IMR-90 (cell line): ENCODE measurements around the gene HOXC5. TPM values are rescaled to one million over a fixed set of nuclear protein-coding genes. Genes with fewer than 3 reads are reported as not detected.

Source experiments
- ATAC-seq: fragments of 200-7000 bp; cut with Tn5 transposase; 2 replicates; pipeline ENCODE4 v1.9.1; 2020; ENCODE audit warnings: low read depth, mild to moderate bottlenecking, moderate library complexity
- BruUV-seq: library from RNA; stranded (reverse); fragments of 400-500 nt; replicated peaks from 2 replicates; lab custom pipeline; 2021; lab: Mats Ljungman, UMichigan
- CTCF ChIA-PET: fragments of 300-600 bp; formaldehyde crosslinking; extraction: SDS; loops from one replicate; lab custom pipeline; 2021; ENCODE audit warnings: antibody characterized with exemption; lab: Yijun Ruan, JAX
- POLR2A ChIA-PET: fragments of 300-600 bp; sonication (Branson Sonifier 250); formaldehyde crosslinking; loops from one replicate; lab custom pipeline; 2022; ENCODE audit warnings: antibody characterized with exemption; ENCODE audit not compliant: unreplicated experiment; lab: Charles Lee
- DNase-seq: peaks from one replicate; pipeline ENCODE4 v3.0.0; 2013
- H2AFZ ChIP-seq: replicated peaks from 2 replicates; pipeline ENCODE3; 2013; ENCODE audit warnings: low read length, mild to moderate bottlenecking; ENCODE audit not compliant: poor library complexity
- H2AK5ac ChIP-seq: 2 replicates; pipeline ENCODE4 v1.6.1; 2013; ENCODE audit warnings: low read depth, low read length, inconsistent platforms
- H2AK9ac ChIP-seq: replicated peaks from 2 replicates; pipeline ENCODE3; 2013; ENCODE audit warnings: mild to moderate bottlenecking, low read depth, low read length, moderate library complexity; ENCODE audit not compliant: poor library complexity
- H2BK120ac ChIP-seq: 2 replicates; pipeline ENCODE4 v1.6.1; 2013; ENCODE audit warnings: low read depth, low read length, inconsistent platforms
- H2BK15ac ChIP-seq: 3 replicates; pipeline ENCODE4 v1.6.1; 2013; ENCODE audit warnings: low read depth, low read length, inconsistent platforms
- H2BK20ac ChIP-seq: 2 replicates; pipeline ENCODE4 v1.6.1; 2013; ENCODE audit warnings: low read depth, mild to moderate bottlenecking, inconsistent platforms, low read length, moderate library complexity
- H2BK5ac ChIP-seq: 2 replicates; pipeline ENCODE4 v1.6.1; 2013; ENCODE audit warnings: mild to moderate bottlenecking, low read depth, low read length, inconsistent platforms; ENCODE audit not compliant: poor library complexity, severe bottlenecking
- H3K14ac ChIP-seq: replicated peaks from 2 replicates; pipeline ENCODE4 v1.6.1; 2013; ENCODE audit warnings: low read depth, low read length, inconsistent platforms
- H3K18ac ChIP-seq: 2 replicates; pipeline ENCODE4 v1.6.1; 2013; ENCODE audit warnings: low read depth, low read length, control low read depth
- H3K23ac ChIP-seq: 2 replicates; pipeline ENCODE4 v1.6.1; 2013; ENCODE audit warnings: low read depth, low read length, inconsistent platforms
- H3K27ac ChIP-seq: 2 replicates; pipeline ENCODE4 v1.5.1; 2013; ENCODE audit warnings: mild to moderate bottlenecking, control low read depth, low read length; ENCODE audit not compliant: insufficient read depth
- H3K27me3 ChIP-seq: 2 replicates; pipeline ENCODE4 v1.6.1; 2013; ENCODE audit warnings: low read length; ENCODE audit not compliant: control insufficient read depth, insufficient read depth
- H3K36me3 ChIP-seq: 2 replicates; pipeline ENCODE4 v1.6.1; 2013; ENCODE audit warnings: low read length, mixed read lengths; ENCODE audit not compliant: control insufficient read depth, insufficient read depth
- H3K4ac ChIP-seq: 2 replicates; pipeline ENCODE4 v1.6.1; 2013; ENCODE audit warnings: low read depth, low read length, inconsistent platforms
- H3K4me1 ChIP-seq: 2 replicates; pipeline ENCODE4 v1.6.1; 2013; ENCODE audit warnings: low read length, mixed read lengths; ENCODE audit not compliant: control insufficient read depth, insufficient read depth
- H3K4me2 ChIP-seq: 2 replicates; pipeline ENCODE4 v1.6.1; 2013; ENCODE audit warnings: low read depth, mild to moderate bottlenecking, control low read depth, low read length, moderate library complexity
- H3K4me3 ChIP-seq: 2 replicates; pipeline ENCODE4 v1.5.1; 2013; ENCODE audit warnings: low read depth, mild to moderate bottlenecking, control low read depth, low read length, moderate library complexity; ENCODE audit not compliant: insufficient read depth
- H3K56ac ChIP-seq: 2 replicates; pipeline ENCODE4 v1.6.1; 2013; ENCODE audit warnings: low read length, inconsistent platforms; ENCODE audit not compliant: insufficient read depth; ENCODE audit errors: extremely low read depth
- H3K79me1 ChIP-seq, 2 experiments: 2 replicates each; pipeline ENCODE4 v1.6.1; 2013; ENCODE audit warnings: low read length in 2 of 2, inconsistent platforms in 1 of 2, low read depth in 1 of 2
- H3K9ac ChIP-seq: 2 replicates; pipeline ENCODE4 v1.6.1; 2013; ENCODE audit warnings: low read depth, low read length, control low read depth
- H3K9me1 ChIP-seq: 2 replicates; pipeline ENCODE4 v1.6.1; 2013; ENCODE audit warnings: low read length, inconsistent platforms; ENCODE audit not compliant: insufficient read depth
- H3K9me3 ChIP-seq: 2 replicates; pipeline ENCODE4 v1.6.1; 2013; ENCODE audit warnings: low read length; ENCODE audit not compliant: control insufficient read depth, insufficient read depth
- H4K20me1 ChIP-seq: 2 replicates; pipeline ENCODE4 v1.6.1; 2013; ENCODE audit warnings: low read length, inconsistent platforms; ENCODE audit not compliant: insufficient read depth
- H4K5ac ChIP-seq: 2 replicates; pipeline ENCODE4 v1.6.1; 2013; ENCODE audit warnings: mild to moderate bottlenecking, low read depth, low read length, control low read depth
- H4K8ac ChIP-seq, 2 experiments: 2 replicates each; pipeline ENCODE4 v1.6.1; 2013; ENCODE audit warnings: low read depth in 2 of 2, low read length in 2 of 2, control low read depth in 1 of 2, inconsistent platforms in 1 of 2
- H4K91ac ChIP-seq: 2 replicates; pipeline ENCODE4 v1.6.1; 2013; ENCODE audit warnings: low read depth, low read length, inconsistent platforms; ENCODE audit not compliant: insufficient read depth
- BHLHE40 ChIP-seq: fragments of 150-350 bp; IDR thresholded peaks from 2 replicates; pipeline ENCODE4 v1.6.1; 2016; ENCODE audit warnings: mild to moderate bottlenecking, low read depth, low read length
- CEBPB ChIP-seq: IDR thresholded peaks from 2 replicates; pipeline ENCODE4 v1.6.1; 2012; ENCODE audit warnings: low read depth, low read length, improper control_type of control experiment
- CHD1 ChIP-seq: IDR thresholded peaks from 2 replicates; pipeline ENCODE4 v1.6.1; 2012; ENCODE audit warnings: low read depth, low read length, improper control_type of control experiment
- CTCF ChIP-seq: conservative IDR thresholded peaks from 2 replicates; pipeline ENCODE4 v1.5.1; 2012; ENCODE audit warnings: mild to moderate bottlenecking, low read depth, low read length, improper control_type of control experiment
- ELK1 ChIP-seq: fragments of 150-350 bp; IDR thresholded peaks from 2 replicates; pipeline ENCODE4 v1.6.1; 2016; ENCODE audit warnings: low read depth, mild to moderate bottlenecking, low read length, moderate library complexity, borderline replicate concordance
- FOS ChIP-seq: fragments of 150-350 bp; IDR thresholded peaks from 2 replicates; pipeline ENCODE4 v1.6.1; 2016; ENCODE audit warnings: low read depth, low read length
- MAFK ChIP-seq: IDR thresholded peaks from 2 replicates; pipeline ENCODE4 v1.6.1; 2012; ENCODE audit warnings: low read depth, low read length, improper control_type of control experiment
- MAZ ChIP-seq: IDR thresholded peaks from 2 replicates; pipeline ENCODE4 v1.6.1; 2012; ENCODE audit warnings: low read depth, mild to moderate bottlenecking, low read length, improper control_type of control experiment, moderate library complexity, borderline replicate concordance
- MXI1 ChIP-seq: IDR thresholded peaks from 2 replicates; pipeline ENCODE4 v1.6.1; 2012; ENCODE audit warnings: low read depth, mild to moderate bottlenecking, low read length, moderate library complexity, borderline replicate concordance
- NFE2L2 ChIP-seq: fragments of 150-350 bp; IDR thresholded peaks from 2 replicates; pipeline ENCODE4 v1.6.1; 2016; ENCODE audit warnings: low read depth, mild to moderate bottlenecking, low read length
- POLR2A ChIP-seq: IDR thresholded peaks from 2 replicates; pipeline ENCODE4 v1.6.1; 2012; ENCODE audit warnings: mild to moderate bottlenecking, low read depth, low read length
- RAD21 ChIP-seq: IDR thresholded peaks from 2 replicates; pipeline ENCODE4 v1.6.1; 2012; ENCODE audit warnings: low read length, improper control_type of control experiment
- RCOR1 ChIP-seq: IDR thresholded peaks from 2 replicates; pipeline ENCODE4 v1.6.1; 2012; ENCODE audit warnings: mild to moderate bottlenecking, low read length, improper control_type of control experiment; ENCODE audit not compliant: insufficient replicate concordance
- RFX5 ChIP-seq: IDR thresholded peaks from 2 replicates; pipeline ENCODE4 v1.8.0; 2012; ENCODE audit warnings: low read depth, mild to moderate bottlenecking, low read length, moderate library complexity
- SMC3 ChIP-seq: fragments of 150-350 bp; IDR thresholded peaks from 2 replicates; pipeline ENCODE4 v1.6.1; 2016; ENCODE audit warnings: low read depth, mild to moderate bottlenecking, antibody characterized with exemption, low read length, moderate library complexity
- USF2 ChIP-seq: fragments of 150-350 bp; IDR thresholded peaks from 2 replicates; pipeline ENCODE4 v1.6.1; 2017; ENCODE audit warnings: mild to moderate bottlenecking, antibody characterized with exemption, low read length, low read depth
- WGBS, 2 experiments: methylation state at CpG; one replicate each; pipeline versions ENCODE4 v1.1.5 to v1.1.7; 2013; ENCODE audit warnings: missing lambda C conversion rate in 2 of 2; ENCODE audit not compliant: insufficient read length in 1 of 2; ENCODE audit errors: extremely low coverage in 2 of 2; 5-methylcytosine and 5-hydroxymethylcytosine counted together
- dilution Hi-C: fragments of 300-500 bp; cut with HindIII; formaldehyde crosslinking; loops from one replicate; pipeline ENCODE4 v1.14.3; 2018; ENCODE audit warnings: low sequenced_read_pairs; ENCODE audit not compliant: unreplicated experiment
- in situ Hi-C: fragments of 300-500 bp; cut with MboI; formaldehyde crosslinking; loops from 3 replicates; pipeline ENCODE4 v1.14.3; 2019; ENCODE audit warnings: low sequenced_read_pairs, inconsistent platforms, mixed read lengths
- intact Hi-C: fragments of 100-400 bp; cut with micrococcal nuclease; formaldehyde crosslinking; loops from 2 replicates; pipeline ENCODE4 v1.10.0; 2022
- polyA plus RNA-seq, 3 experiments: library from polyadenylated mRNA; depleted of rRNA; stranded (reverse); fragments of >200 nt; gene quantifications; 2 replicates each; pipeline ENCODE4 v1.2.3, GENCODE V29; 2012; ENCODE audit warnings: low replicate concordance in 1 of 3
- total RNA-seq: library from RNA; depleted of rRNA; stranded (reverse); fragments of >200 nt; gene quantifications from 2 replicates; pipeline ENCODE4 v1.2.3, GENCODE V29; 2012

Gene HOXC5
- total and polyA plus RNA-seq, 2 of the 4 experiments (the other 2 are of a cell fraction), result not detected

- Histone ChIP-seq H3K9ac (no peak overlapping the region), H2AK9ac (no peak overlapping the region), H2AK5ac (no peak overlapping the region), H3K14ac (no peak overlapping the region), H3K9me3 (no peaks in the 10 kb centered on the region), H2BK5ac (no peak overlapping the region), H2BK120ac (no peak overlapping the region), H3K27me3 (peaks cover 61% of the 10 kb centered on the region), H2AFZ (no peak overlapping the region), H4K5ac (no peak overlapping the region), H3K27ac (no peak overlapping the region), H3K4ac (no peak overlapping the region), H2BK20ac (no peak overlapping the region), H3K9me1 (no peaks in the 10 kb centered on the region), H2BK15ac (no peak overlapping the region), H3K4me2 (no peak overlapping the region), H3K56ac (no peak overlapping the region), H3K23ac (no peak overlapping the region), H4K91ac (no peak overlapping the region), H3K4me3 (no peak overlapping the region), H3K4me1 (no peaks in the 10 kb centered on the region), H3K18ac (no peak overlapping the region), H4K20me1 (no peaks in the 10 kb centered on the region), H4K8ac (no peak overlapping the region), H3K79me1 (no peaks in the 10 kb centered on the region), H3K36me3 (no peaks in the 10 kb centered on the region)
- dilution Hi-C loops, result no loop called here
- in situ Hi-C loops, result no loop called here
- TF ChIP-seq USF2, result no peak
- no peak for TF ChIP-seq RAD21
- no peak for TF ChIP-seq CEBPB
- TF ChIP-seq CTCF, result no peak
- TF ChIP-seq CHD1, result no peak
- TF ChIP-seq SMC3, result no peak
- no peak for TF ChIP-seq POLR2A
- no peak for TF ChIP-seq RFX5
- TF ChIP-seq RCOR1, result no peak
- TF ChIP-seq ELK1, result no peak
- no peak for TF ChIP-seq MXI1
- TF ChIP-seq FOS, result no peak
- TF ChIP-seq BHLHE40, result no peak
- TF ChIP-seq NFE2L2, result no peak
- TF ChIP-seq MAFK, result no peak
- no peak for TF ChIP-seq MAZ
- intact Hi-C loops, result no loop called here
- DNase-seq, result no peak
- 50% methylated on average over 1 of the region's 14 CpGs; no CpG with 5 or more reads in 1 of the 2 experiments for WGBS, 2 experiments
- POLR2A ChIA-PET, result no interaction called here
- BruUV-seq, result no TSS peak
- ATAC-seq, result no peak
- CTCF ChIA-PET, result no interaction called here
Measured at GRCh38 chr12:54058128-54058768, 25.4 kb downstream of the HOXC5 start.
